Measurements from ENCODE around the gene GPX4. TPM values are rescaled to one million over a fixed set of nuclear protein-coding genes. Genes with fewer than 3 reads are reported as not detected.

Gene GPX4
- total and polyA plus RNA-seq, 2 of the 13 experiments (the other 11 are each of a cell fraction or from before 2014, with no cell fraction given): 535 to 613 TPM

DNA sequence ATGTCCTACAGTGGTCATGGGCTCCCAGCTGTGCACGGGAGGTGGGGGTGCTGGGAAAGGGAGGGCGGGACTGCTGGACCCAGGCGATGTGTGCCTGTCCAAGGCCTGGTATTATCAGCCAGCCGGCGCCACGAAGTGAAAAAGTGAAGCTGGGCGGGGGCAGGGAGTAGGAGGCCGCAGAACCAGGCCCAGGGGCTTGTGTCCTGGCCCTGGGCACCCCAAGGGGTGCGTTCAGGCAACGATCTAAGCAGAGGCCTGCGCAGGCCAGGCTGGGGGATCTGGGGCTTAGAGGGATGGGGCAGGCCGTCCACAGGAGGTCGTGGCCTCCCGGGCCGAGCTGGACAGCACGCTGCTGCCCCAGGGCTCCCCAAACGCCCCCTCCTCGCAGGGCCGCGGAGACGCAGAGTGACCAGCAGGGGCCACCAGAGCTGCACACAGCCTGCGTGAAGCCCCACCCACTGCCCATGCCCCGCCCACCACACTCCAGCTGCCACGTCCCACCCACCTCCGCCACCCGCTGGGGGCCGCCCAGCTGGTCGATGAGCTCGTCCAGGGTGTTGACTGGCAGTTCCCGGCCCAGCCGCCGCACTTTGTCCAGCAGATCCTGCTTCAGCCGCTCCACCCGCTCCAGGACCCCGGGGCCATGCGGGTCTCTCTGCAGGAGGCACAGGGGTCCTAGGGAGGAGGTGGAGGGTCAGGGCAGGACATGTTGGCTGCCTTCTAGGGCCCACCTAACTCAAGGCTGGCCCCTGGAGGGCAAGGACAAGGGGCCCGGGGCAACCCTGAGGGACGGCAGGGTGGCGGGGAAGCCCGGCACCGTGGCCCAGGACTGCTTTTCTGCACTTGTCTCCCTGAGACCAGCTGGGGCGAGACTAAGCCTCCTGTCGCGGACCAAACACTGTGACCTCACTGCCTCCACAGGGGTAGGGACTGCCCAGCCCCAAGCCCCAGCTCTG, 9.5 kb downstream of the GPX4 start (continued):
- TF ChIP-seq RBM22 (optimal IDR thresholded peaks at IDR 0.05; ENCODE audit: low read length): peak; percentile 66
- TF ChIP-seq ZSCAN31 (CRISPR knock-in tag; IDR thresholded peaks at IDR 0.05; ENCODE audit: low read depth): peak; percentile 80; the same call in 1 of the 2 replicates
- no peak for TF ChIP-seq RFX5 (IDR thresholded peaks at IDR 0.05; ENCODE audit: low read depth, low read length)
- TF ChIP-seq HES4 (CRISPR knock-in tag; IDR thresholded peaks at IDR 0.05; ENCODE audit: borderline replicate concordance): no peak
- TF ChIP-seq, protein P1, sequence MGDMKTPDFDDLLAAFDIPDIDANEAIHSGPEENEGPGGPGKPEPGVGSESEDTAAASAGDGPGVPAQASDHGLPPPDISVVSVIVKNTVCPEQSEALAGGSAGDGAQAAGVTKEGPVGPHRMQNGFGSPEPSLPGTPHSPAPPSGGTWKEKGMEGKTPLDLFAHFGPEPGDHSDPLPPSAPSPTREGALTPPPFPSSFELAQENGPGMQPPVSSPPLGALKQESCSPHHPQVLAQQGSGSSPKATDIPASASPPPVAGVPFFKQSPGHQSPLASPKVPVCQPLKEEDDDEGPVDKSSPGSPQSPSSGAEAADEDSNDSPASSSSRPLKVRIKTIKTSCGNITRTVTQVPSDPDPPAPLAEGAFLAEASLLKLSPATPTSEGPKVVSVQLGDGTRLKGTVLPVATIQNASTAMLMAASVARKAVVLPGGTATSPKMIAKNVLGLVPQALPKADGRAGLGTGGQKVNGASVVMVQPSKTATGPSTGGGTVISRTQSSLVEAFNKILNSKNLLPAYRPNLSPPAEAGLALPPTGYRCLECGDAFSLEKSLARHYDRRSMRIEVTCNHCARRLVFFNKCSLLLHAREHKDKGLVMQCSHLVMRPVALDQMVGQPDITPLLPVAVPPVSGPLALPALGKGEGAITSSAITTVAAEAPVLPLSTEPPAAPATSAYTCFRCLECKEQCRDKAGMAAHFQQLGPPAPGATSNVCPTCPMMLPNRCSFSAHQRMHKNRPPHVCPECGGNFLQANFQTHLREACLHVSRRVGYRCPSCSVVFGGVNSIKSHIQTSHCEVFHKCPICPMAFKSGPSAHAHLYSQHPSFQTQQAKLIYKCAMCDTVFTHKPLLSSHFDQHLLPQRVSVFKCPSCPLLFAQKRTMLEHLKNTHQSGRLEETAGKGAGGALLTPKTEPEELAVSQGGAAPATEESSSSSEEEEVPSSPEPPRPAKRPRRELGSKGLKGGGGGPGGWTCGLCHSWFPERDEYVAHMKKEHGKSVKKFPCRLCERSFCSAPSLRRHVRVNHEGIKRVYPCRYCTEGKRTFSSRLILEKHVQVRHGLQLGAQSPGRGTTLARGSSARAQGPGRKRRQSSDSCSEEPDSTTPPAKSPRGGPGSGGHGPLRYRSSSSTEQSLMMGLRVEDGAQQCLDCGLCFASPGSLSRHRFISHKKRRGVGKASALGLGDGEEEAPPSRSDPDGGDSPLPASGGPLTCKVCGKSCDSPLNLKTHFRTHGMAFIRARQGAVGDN (CRISPR knock-in tag; IDR thresholded peaks at IDR 0.05): peak; percentile 88
- peak; percentile 79; the same call in 1 of the 2 replicates for TF ChIP-seq KLF9 (CRISPR knock-in tag; IDR thresholded peaks at IDR 0.05; ENCODE audit: low read depth)
- no peak for TF ChIP-seq MTF2 (CRISPR knock-in tag; IDR thresholded peaks at IDR 0.05; ENCODE audit: borderline replicate concordance)
- TF ChIP-seq ZNF747 (CRISPR knock-in tag; IDR thresholded peaks at IDR 0.05; ENCODE audit: borderline replicate concordance): peak; percentile 68; the same call in 1 of the 2 replicates
- no peak for TF ChIP-seq CEBPG (CRISPR knock-in tag; IDR thresholded peaks at IDR 0.05)
- TF ChIP-seq, protein P2, sequence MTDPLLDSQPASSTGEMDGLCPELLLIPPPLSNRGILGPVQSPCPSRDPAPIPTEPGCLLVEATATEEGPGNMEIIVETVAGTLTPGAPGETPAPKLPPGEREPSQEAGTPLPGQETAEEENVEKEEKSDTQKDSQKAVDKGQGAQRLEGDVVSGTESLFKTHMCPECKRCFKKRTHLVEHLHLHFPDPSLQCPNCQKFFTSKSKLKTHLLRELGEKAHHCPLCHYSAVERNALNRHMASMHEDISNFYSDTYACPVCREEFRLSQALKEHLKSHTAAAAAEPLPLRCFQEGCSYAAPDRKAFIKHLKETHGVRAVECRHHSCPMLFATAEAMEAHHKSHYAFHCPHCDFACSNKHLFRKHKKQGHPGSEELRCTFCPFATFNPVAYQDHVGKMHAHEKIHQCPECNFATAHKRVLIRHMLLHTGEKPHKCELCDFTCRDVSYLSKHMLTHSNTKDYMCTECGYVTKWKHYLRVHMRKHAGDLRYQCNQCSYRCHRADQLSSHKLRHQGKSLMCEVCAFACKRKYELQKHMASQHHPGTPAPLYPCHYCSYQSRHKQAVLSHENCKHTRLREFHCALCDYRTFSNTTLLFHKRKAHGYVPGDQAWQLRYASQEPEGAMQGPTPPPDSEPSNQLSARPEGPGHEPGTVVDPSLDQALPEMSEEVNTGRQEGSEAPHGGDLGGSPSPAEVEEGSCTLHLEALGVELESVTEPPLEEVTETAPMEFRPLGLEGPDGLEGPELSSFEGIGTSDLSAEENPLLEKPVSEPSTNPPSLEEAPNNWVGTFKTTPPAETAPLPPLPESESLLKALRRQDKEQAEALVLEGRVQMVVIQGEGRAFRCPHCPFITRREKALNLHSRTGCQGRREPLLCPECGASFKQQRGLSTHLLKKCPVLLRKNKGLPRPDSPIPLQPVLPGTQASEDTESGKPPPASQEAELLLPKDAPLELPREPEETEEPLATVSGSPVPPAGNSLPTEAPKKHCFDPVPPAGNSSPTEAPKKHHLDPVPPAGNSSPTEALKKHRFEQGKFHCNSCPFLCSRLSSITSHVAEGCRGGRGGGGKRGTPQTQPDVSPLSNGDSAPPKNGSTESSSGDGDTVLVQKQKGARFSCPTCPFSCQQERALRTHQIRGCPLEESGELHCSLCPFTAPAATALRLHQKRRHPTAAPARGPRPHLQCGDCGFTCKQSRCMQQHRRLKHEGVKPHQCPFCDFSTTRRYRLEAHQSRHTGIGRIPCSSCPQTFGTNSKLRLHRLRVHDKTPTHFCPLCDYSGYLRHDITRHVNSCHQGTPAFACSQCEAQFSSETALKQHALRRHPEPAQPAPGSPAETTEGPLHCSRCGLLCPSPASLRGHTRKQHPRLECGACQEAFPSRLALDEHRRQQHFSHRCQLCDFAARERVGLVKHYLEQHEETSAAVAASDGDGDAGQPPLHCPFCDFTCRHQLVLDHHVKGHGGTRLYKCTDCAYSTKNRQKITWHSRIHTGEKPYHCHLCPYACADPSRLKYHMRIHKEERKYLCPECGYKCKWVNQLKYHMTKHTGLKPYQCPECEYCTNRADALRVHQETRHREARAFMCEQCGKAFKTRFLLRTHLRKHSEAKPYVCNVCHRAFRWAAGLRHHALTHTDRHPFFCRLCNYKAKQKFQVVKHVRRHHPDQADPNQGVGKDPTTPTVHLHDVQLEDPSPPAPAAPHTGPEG (CRISPR knock-in tag; IDR thresholded peaks at IDR 0.05): no peak
- peak; percentile 56; the same call in 1 of the 2 replicates for TF ChIP-seq HNF4G (IDR thresholded peaks at IDR 0.05; ENCODE audit: borderline replicate concordance, low read depth, low read length)
- peak; percentile 84; the same call in 1 of the 2 replicates for TF ChIP-seq HNF4G (CRISPR knock-in tag; IDR thresholded peaks at IDR 0.05; ENCODE audit: borderline replicate concordance, low read depth)
- no peak for TF ChIP-seq KDM4B (CRISPR knock-in tag; IDR thresholded peaks at IDR 0.05)
- peak; percentile 70 for TF ChIP-seq RBFOX2 (IDR thresholded peaks at IDR 0.05; ENCODE audit: low read depth, low read length)
- TF ChIP-seq ZNF383 (CRISPR knock-in tag; IDR thresholded peaks at IDR 0.05; ENCODE audit: borderline replicate concordance): no peak
- no peak for TF ChIP-seq ZNF790 (CRISPR knock-in tag; IDR thresholded peaks at IDR 0.05; ENCODE audit: borderline replicate concordance)
- TF ChIP-seq ZNF274 (CRISPR knock-in tag; IDR thresholded peaks at IDR 0.05): no peak; the same call in 1 of the 2 replicates
